Measurements from ENCODE around the gene EIF4E3.

- TF ChIP-seq, protein P1, sequence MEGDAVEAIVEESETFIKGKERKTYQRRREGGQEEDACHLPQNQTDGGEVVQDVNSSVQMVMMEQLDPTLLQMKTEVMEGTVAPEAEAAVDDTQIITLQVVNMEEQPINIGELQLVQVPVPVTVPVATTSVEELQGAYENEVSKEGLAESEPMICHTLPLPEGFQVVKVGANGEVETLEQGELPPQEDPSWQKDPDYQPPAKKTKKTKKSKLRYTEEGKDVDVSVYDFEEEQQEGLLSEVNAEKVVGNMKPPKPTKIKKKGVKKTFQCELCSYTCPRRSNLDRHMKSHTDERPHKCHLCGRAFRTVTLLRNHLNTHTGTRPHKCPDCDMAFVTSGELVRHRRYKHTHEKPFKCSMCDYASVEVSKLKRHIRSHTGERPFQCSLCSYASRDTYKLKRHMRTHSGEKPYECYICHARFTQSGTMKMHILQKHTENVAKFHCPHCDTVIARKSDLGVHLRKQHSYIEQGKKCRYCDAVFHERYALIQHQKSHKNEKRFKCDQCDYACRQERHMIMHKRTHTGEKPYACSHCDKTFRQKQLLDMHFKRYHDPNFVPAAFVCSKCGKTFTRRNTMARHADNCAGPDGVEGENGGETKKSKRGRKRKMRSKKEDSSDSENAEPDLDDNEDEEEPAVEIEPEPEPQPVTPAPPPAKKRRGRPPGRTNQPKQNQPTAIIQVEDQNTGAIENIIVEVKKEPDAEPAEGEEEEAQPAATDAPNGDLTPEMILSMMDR (IDR thresholded peaks at IDR 0.05) = no peak
- TF ChIP-seq POLR2AphosphoS5 (IDR thresholded peaks at IDR 0.05) = no peak
- no peak for TF ChIP-seq POLR2A (IDR thresholded peaks at IDR 0.05)
Observed at GRCh38 chr3:71722693-71723092, 2.5 kb downstream of the EIF4E3 start.

All from upper lobe of left lung (tissue), 4 donors.